Measurements from ENCODE around the gene ZXDC. TPM values are rescaled to one million over a fixed set of nuclear protein-coding genes. Genes with fewer than 3 reads are reported as not detected.

The ZXDC gene
- total RNA-seq, 1 experiment from 2014 or later, result 17.2 TPM

DNA sequence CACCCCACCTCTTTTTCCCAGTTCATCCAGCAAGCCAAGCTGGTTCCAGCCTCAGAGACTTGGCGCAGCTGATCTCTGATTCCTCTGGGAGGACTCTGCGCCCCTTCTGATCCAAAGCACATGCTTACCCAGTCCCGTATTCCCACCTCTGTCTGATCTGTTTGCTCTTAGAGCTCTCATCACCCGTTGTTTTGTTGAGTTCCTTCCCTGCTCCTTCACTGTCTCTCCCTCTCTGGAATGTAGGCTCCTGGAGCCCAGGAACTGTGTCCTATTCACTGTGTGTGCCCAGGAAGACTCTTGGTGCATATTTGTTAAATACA, 1.3 kb upstream of the ZXDC start:
- no peak overlapping the region for H3K4me3 ChIP-seq
- H3K4me1 ChIP-seq, result peaks cover 19% of the 10 kb centered on the region
- no peak for DNase-seq
- no peaks in the 10 kb centered on the region for H3K9me3 ChIP-seq (replicated peaks)
- H3K27ac ChIP-seq, result no peak overlapping the region
- H3K27me3 ChIP-seq, result no peaks in the 10 kb centered on the region
- no peaks in the 10 kb centered on the region for H3K36me3 ChIP-seq

DNA sequence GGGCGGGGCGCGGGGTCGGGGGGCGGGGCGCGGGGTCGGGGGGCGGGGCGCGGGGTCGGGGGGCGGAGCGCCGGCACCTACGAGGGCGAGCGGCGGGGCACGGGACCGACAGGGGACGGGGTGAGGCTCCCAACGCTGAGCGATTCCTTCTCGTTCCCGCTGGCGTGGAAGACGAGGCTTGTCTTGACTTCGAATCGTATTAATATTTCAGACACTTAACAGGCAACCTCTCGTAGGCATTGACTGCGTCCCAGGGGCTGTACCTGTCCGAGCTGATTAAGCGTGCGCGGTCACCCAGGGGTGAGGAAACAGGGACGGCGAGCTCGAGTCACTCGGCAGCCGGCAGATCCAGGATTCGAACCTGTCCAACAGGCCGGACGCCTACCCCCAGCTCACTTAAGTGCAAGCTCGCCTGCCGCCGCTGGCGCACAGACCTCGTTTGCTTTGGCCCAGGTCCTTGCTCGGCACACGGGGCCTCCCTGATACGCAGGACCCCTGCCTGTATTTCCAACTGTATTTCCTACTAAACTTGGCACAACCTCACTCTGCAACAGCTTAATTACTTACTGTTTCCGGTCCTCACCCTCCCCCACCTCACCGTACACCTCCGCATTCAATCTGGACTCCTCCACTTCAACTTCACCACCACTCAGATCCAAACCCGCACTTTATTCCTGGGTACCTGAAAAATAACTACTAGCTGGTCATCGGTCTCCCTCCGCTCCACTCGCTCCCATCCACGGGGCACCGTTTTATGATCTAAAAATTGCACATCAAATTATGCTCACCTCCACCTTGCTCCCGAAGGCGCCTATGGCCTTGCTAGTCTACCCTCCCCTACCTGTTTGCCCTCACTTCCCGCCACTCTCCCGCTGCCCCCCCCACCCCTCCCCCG, 722 bp upstream of the ZXDC start:
- Histone ChIP-seq H3K36me3 (0 out of 2 replicates have a peak, but pooled peaks cover under 1% of the 10 kb centered on the region), H3K9me3 (replicated peaks) (no peaks in the 10 kb centered on the region), H3K4me1 (peaks cover 20% of the 10 kb centered on the region)

DNA sequence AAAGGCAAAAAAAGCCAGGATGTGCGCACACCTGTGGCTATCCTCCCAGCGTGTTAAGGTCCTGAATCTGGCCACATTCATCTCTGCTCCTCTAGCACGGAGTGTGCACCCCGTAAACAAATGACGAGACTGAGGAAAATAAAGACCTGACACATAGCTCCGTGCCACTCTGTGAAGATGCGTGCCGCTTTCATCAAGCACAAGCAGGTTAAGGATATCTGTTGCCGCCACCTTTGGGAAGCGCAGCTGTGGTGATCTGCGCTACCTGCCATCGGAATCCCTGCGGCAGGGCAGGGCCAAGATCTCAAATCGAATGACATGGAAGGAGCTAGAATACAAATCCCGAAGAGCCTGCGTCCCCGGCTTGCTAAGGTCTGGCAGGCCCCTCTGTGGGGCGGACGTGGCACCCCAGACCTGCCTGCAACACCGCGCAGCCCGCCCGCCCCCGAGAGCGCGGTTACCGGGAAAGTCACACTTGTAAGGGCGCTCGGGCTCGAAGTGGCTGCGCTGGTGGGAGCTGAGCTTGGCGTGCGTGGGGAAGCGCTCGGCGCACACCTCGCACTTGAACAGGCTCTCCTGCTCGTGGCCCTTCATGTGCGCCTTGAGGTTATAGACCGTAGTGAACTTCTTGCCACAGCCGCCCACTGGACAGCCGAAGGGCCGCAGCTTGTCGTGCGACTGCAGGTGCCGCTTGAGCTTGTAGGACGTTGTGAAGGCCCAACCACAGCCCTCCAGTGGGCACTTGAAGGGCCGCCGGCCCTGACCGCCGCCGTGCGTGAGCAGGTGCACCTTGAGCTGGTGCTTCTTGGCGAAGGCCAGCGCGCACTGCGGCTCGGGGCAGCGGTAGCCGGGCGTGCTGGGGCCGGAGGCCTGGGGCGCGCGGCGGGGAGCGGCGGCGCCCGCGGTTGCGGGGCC, 936 bp downstream of the ZXDC start:
- no peaks in the 10 kb centered on the region for H3K27me3 ChIP-seq
- peak overlapping the region; percentile 79 for H3K4me3 ChIP-seq
- H3K4me1 ChIP-seq, result peaks cover 20% of the 10 kb centered on the region
- DNase-seq, result peak; percentile 30 to 33
- peaks cover 17% of the 10 kb centered on the region for H3K36me3 ChIP-seq
- no peak overlapping the region for H3K27ac ChIP-seq
- no peaks in the 10 kb centered on the region for H3K9me3 ChIP-seq (replicated peaks)

More for the DNA sequence above, 722 bp upstream of the ZXDC start:
- H3K4me3 ChIP-seq, result peak overlapping the region; percentile 52
- no peaks in the 10 kb centered on the region for H3K27me3 ChIP-seq
- peak; percentile 21 to 34 for DNase-seq
- H3K27ac ChIP-seq, result no peak overlapping the region

DNA sequence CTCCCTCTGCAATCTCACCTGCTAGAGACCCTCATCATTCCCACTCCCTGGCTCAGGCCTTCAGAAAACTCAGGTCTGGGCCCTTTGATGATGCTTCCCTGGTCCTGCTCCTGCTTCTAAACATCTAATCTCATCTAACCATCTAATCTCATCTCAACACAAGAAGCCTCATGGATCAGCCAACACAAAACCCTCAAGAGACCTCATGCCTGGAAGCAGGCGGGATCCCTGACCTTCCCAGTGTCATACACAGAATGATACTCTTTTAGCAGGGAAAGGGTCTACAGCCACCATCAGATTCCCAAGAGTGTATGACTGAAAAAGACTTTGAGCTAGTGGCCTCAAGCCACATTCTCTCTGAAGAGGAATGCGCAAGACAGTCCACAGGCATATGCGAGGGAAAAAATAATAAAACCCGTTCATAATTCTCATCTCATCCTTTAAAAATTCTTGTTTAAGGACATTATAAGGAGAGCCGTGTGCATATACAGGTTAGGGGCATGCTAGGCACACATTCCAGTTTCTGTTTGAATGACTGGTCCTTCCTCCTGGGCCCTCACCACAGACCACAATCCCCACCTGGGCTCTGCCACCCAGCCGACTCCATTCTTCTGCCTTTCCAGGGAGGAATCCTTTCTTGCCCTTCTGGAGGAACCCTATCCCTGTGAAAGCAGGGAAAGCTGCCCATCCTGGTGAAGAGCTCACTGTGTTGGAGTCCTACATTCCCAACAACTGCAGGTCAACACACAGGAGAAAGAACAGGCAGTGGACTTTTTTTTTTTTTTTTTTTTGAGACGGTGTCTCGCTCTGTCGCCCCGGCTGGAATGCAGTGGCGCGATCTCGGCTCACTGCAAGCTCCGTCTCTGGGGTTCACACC, 2.2 kb downstream of the ZXDC start:
- no peaks in the 10 kb centered on the region for H3K27me3 ChIP-seq
- peaks cover 20% of the 10 kb centered on the region for H3K4me1 ChIP-seq
- H3K36me3 ChIP-seq, result peaks cover 29% of the 10 kb centered on the region
- no peak overlapping the region for H3K27ac ChIP-seq
- no peak for DNase-seq
- no peaks in the 10 kb centered on the region for H3K9me3 ChIP-seq (replicated peaks)
- H3K4me3 ChIP-seq, result no peak overlapping the region

DNA sequence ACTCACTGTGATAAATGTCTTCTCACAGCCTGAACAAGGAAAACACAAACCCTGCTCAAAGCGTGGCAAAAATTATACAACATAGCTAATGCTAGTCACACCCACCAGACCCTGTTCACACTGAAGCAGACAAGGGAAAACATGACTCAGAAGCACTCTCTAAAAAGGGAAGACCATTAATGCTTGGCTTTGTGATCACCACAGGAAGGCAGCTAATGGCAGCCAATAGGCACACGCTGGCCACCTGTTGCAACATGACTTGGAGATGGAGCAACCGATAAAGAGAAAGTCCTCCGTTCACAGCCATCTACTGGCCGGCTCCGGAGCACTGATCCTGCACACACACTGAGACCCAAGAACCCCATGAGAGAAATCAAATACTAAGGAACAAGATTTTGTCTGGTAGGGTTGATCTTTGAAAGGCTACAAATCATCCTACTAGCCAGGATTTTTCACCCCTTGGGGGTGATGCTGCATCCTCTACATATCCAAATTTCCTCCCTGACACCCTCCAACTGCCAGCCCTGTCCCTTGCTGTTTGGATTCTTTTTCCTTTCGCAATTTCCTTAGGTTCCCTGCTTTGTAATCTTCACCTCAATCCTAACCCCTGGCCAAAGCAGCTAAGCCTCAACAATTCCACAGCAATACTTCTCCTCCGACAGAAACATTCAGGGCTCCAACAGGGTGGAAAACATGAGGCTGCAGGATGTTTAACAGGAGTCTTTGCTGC, 3.2 kb downstream of the ZXDC start:
- Histone ChIP-seq H3K4me3 (no peak overlapping the region), H3K4me1 (peaks cover 20% of the 10 kb centered on the region), H3K9me3 (replicated peaks) (no peaks in the 10 kb centered on the region), H3K36me3 (peaks cover 33% of the 10 kb centered on the region), H3K27me3 (no peaks in the 10 kb centered on the region), H3K27ac (no peak overlapping the region)
- peak; percentile 59 to 75 for DNase-seq

DNA sequence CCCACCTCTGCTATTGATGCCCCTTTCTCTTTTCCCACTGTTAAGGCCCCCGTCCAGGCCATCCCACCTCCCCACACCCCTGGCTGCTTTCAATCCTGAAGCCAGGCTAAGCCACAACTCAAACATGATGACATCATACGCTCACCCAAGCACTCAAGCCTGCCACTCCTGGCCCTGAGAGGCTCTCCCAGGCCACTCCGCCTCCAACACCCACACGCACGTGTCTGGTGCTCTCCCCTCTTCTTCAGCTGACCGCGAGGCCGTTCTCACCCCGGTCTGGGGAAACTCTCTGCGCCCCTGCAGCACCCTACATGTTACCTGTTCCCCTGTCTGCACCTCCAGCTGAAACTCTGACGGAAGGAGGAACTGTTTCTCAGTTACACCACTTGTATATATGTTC, 6.2 kb downstream of the ZXDC start:
- Histone ChIP-seq H3K4me3 (no peak overlapping the region), H3K9me3 (replicated peaks) (no peaks in the 10 kb centered on the region), H3K4me1 (peaks cover 20% of the 10 kb centered on the region), H3K27me3 (no peaks in the 10 kb centered on the region), H3K27ac (no peak overlapping the region), H3K36me3 (peaks cover 50% of the 10 kb centered on the region)
- DNase-seq, result no peak

DNA sequence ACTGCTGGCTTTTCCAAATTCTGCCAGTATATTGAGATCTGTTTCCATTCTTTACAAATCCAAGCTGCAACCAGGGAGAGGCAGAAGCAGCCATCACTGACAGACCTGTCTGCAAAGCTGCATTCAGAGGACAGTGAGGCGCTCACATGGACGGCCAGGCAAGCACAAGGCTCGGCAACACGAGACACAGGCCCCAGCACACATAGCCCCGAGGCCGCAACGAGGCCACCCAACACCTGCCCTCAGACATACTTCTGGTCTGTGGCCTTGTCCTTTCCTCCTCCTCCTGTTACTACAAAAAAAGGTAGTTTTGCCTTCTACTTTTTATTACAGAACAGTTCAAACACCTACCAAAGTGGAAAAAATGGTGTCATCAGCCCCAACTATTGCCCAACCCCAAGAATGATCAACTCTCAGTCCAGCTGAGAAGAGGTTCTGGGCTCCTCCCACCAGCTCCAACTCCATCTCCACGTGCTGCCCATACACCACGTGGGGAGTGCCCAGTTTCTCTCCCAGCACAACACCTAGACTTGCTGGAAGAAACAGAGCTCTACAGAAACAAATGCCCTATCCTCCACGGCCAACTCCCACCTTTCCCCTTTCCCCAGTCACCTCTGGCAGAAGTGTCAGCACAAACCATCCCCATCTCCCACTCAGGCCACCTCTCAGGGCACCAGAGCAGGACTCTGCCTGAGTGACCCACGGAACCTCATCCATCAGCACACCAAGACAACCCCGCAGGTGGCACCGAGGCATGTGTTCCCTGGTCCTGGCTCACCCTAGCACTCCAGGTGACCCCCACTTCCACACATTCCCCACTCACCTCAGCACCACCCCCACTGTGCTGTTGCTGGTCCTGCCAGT, 7.4 kb downstream of the ZXDC start:
- Histone ChIP-seq H3K4me3 (no peak overlapping the region), H3K36me3 (peaks cover 58% of the 10 kb centered on the region), H3K9me3 (replicated peaks) (no peaks in the 10 kb centered on the region), H3K27ac (no peak overlapping the region), H3K4me1 (peaks cover 17% of the 10 kb centered on the region), H3K27me3 (no peaks in the 10 kb centered on the region)
- DNase-seq, result no peak

DNA sequence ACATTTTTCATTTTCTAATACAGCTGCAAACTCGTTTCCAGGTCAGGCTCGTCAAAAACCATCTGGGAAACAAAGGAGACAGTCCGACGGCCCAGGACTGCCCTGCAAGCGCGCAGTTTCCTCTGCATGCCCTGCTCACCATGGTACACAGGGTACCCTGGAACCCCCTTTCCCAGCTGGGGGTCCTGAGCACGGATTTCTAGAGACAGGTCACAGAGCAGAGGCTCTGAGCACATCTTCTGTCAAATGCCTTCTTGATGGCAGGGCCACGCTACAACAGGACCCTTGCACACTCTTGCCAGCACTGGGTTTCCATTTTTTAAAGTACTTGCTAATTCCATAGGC, 8.1 kb downstream of the ZXDC start:
- Histone ChIP-seq H3K36me3 (peaks cover 60% of the 10 kb centered on the region), H3K4me3 (no peak overlapping the region), H3K27me3 (no peaks in the 10 kb centered on the region), H3K4me1 (peaks cover 13% of the 10 kb centered on the region), H3K9me3 (replicated peaks) (no peaks in the 10 kb centered on the region), H3K27ac (no peak overlapping the region)
- DNase-seq, result no peak

DNA sequence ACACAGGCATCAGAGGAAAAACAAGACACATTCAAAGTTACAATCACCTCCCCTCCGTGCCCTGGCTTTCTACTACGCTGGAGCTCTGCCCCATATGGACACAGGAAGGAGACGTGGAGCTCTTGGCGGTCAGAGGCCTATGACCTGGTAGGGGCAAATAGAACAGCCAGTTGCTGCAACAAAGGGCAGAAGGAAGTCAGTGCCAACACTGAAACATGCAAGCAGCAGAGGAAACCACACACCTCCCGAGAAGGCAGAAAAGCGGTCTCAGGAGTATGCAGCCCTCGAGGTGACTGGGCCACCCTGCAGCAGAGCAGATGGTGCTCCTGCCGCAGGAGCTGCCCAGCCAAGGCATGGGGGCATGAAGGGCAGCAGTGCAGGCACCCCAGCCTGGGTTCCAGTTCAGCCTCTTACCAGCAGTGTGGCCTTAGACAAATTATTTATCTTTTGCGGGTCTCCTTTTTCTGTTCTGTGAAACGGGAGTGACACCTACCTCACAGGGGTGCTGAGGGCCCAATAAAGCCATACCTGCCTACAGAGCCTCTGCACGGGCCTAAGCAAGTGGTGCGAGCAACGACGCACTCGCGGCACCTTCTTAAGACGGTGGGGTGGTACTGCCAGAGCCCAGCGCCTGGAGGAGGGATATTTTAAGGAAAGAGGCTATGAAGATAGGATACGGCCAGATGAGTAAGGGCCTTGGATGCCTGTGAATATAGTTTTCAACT, 8.6 kb downstream of the ZXDC start:
- Histone ChIP-seq H3K36me3 (peaks cover 60% of the 10 kb centered on the region), H3K27ac (no peak overlapping the region)

DNA sequence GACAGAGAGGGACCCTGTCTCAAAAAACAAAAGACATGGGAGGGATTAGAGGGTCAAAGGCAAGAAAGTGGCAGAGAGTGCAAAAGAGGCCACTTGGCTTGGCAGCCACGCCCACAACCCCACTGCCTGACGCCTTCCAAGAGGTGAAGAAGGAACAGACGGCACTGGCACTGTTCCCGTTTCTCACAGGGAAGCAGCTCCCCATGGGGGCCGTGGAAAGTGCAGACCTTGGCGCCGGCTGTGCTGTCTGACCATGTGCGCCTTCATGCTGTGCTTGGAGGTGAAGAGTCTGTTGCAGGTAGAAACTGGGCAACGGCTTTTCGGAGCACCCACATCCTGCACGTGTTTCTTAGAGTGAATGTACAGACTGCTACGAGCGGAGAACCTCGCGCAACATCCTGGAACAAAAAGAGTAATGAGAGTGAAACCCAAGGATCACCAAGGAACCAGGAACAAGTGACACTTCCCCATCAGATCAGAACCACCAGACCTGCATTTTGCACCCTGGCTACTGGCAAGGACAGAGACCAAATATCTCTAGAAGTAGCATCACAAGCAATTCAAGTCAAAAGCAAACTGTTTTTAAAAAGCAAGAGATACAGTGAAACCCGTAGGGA, 9.7 kb downstream of the ZXDC start:
- Histone ChIP-seq H3K27ac (no peak overlapping the region), H3K36me3 (peaks cover 64% of the 10 kb centered on the region), H3K4me1 (peaks cover 5% of the 10 kb centered on the region; the same call in 1 of the 2 replicates), H3K27me3 (no peaks in the 10 kb centered on the region), H3K4me3 (no peak overlapping the region), H3K9me3 (replicated peaks) (no peaks in the 10 kb centered on the region)
- DNase-seq, result no peak

More for the DNA sequence above, 8.6 kb downstream of the ZXDC start:
- no peak for DNase-seq
- H3K27me3 ChIP-seq, result no peaks in the 10 kb centered on the region
- no peak overlapping the region for H3K4me3 ChIP-seq
- H3K9me3 ChIP-seq (replicated peaks), result no peaks in the 10 kb centered on the region
- peaks cover 9% of the 10 kb centered on the region for H3K4me1 ChIP-seq

DNA sequence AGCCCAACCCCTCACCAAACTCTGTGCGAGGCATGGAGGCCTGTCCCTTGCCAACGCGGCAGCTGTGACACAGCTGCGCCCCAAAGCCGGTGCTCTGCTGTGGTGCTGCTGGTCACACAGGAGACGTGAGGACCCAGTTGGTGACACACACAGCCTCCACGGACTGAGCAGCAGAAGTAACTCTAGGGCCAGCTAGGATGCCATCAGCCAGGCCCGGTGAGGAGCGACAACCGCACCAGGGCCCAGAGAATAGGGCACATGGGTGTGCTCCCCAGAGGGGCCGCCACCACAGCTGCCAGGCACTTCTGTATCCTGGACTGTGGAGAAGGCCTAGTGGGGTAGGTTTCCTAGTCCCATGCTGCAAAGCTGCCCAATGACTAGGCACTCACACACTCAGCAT, 10.7 kb downstream of the ZXDC start:
- no peak for DNase-seq
- no peak overlapping the region for H3K27ac ChIP-seq
- peaks cover 61% of the 10 kb centered on the region for H3K36me3 ChIP-seq
- peaks cover 5% of the 10 kb centered on the region; the same call in 1 of the 2 replicates for H3K4me1 ChIP-seq
- no peaks in the 10 kb centered on the region for H3K27me3 ChIP-seq
- no peak overlapping the region for H3K4me3 ChIP-seq
- no peaks in the 10 kb centered on the region for H3K9me3 ChIP-seq (replicated peaks)

DNA sequence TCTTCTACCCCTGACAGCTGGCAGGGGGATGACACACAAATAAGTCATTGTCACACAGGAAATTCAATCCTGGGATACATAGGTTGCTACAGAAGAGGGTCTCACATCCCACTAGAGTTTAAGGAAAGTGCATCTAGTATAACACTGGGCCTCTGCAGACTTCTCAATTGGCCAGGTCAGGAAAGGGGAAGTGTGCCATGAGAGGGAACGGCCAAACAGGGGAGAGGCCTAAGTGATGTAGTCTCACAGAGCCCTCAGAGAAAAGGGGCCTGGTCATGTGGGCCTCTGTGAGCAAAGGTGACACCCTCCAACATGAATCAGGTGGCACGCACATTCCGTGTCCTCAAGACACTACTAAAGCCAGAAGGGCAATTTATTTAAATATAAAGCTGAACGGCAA, 11.2 kb downstream of the ZXDC start:
- Histone ChIP-seq H3K36me3 (peaks cover 60% of the 10 kb centered on the region), H3K9me3 (replicated peaks) (no peaks in the 10 kb centered on the region), H3K4me1 (peaks cover 5% of the 10 kb centered on the region; the same call in 1 of the 2 replicates)

More for the DNA sequence above, 11.2 kb downstream of the ZXDC start:
- Histone ChIP-seq H3K4me3 (no peak overlapping the region), H3K27ac (no peak overlapping the region), H3K27me3 (no peaks in the 10 kb centered on the region)
- peak in 1 of 2 experiments; percentile 50 for DNase-seq
